Calu3 (cell line): Measurements from ENCODE around the gene P3H2. TPM values are rescaled to one million over a fixed set of nuclear protein-coding genes. Genes with fewer than 3 reads are reported as not detected.
A peak's percentile ranks its signal among the peaks of the same experiment; 100 is the strongest.

Experiments used
- BruUV-seq: library from RNA; stranded (reverse); fragments of 400-500 nt; replicated peaks from 2 replicates; lab custom pipeline; 2021; lab: Mats Ljungman, UMichigan
- CTCF ChIA-PET: fragments of 300-600 bp; sonication (Branson Sonifier 250); formaldehyde crosslinking; loops from one replicate; lab custom pipeline; 2022; ENCODE audit warnings: antibody characterized with exemption; lab: Charles Lee
- DNase-seq: peaks from one replicate; pipeline ENCODE4 v3.0.0; 2022
- H3K27ac Mint-ChIP-seq: one replicate; pipeline ENCODE4 v1.8.0; 2022; ENCODE audit warnings: mixed read lengths; ENCODE audit not compliant: unreplicated experiment
- H3K27me3 Mint-ChIP-seq: one replicate; pipeline ENCODE4 v1.8.0; 2022; ENCODE audit warnings: mixed read lengths; ENCODE audit not compliant: unreplicated experiment
- H3K36me3 Mint-ChIP-seq: one replicate; pipeline ENCODE4 v1.8.0; 2022; ENCODE audit warnings: mild to moderate bottlenecking, moderate library complexity, mixed read lengths; ENCODE audit not compliant: insufficient read depth, unreplicated experiment
- H3K4me1 Mint-ChIP-seq: one replicate; pipeline ENCODE4 v1.8.0; 2022; ENCODE audit warnings: mild to moderate bottlenecking, low read depth, mixed read lengths; ENCODE audit not compliant: unreplicated experiment
- H3K4me3 Mint-ChIP-seq: one replicate; pipeline ENCODE4 v1.8.0; 2022; ENCODE audit warnings: mild to moderate bottlenecking, low read depth, moderate library complexity, mixed read lengths; ENCODE audit not compliant: unreplicated experiment
- H3K9me3 Mint-ChIP-seq: one replicate; pipeline ENCODE4 v1.8.0; 2022; ENCODE audit warnings: low read depth, mixed read lengths; ENCODE audit not compliant: unreplicated experiment
- intact Hi-C: fragments of 100-400 bp; cut with micrococcal nuclease; formaldehyde crosslinking; loops from one replicate; pipeline ENCODE4 v1.10.0; 2022; ENCODE audit not compliant: unreplicated experiment
- total RNA-seq: library from RNA; stranded (reverse); gene quantifications from 2 replicates; pipeline ENCODE4 v1.2.3, GENCODE V29; 2022
- TF ChIP-seq, protein P1 (sequence below): fragments of 200-600 bp; IDR thresholded peaks from one replicate; pipeline ENCODE4 v1.8.0; 2022; ENCODE audit warnings: antibody characterized with exemption; ENCODE audit not compliant: unreplicated experiment

P3H2 gene
- total RNA-seq, 1 experiment from 2014 or later: 7.1 TPM

DNA sequence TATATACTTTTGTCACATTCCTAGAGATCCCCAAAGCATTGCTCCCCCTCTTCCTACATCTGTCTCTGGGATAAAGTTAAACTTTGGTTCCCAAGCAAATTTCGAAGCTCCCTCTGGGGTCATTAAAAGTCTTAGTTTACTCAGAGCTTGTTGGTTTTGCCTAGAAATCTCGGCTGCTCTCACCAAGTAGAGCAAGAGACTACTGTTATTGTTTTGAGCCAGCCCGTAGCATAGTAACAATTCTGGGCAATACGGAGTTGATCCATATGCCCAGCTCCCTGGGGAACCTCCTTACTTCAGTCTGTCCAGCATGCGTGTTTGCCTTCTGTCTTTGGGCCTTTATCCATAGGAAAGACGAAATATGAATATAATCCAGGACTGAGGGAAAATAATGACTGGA, 10.0 kb upstream of the P3H2 start:
- no TSS peak for BruUV-seq
- no peaks in the 10 kb centered on the region for H3K36me3 Mint-ChIP-seq
- intact Hi-C loops: no loop called here
- no peaks in the 10 kb centered on the region for H3K27me3 Mint-ChIP-seq
- peaks cover 28% of the 10 kb centered on the region for H3K4me1 Mint-ChIP-seq
- DNase-seq: no peak
- no peak overlapping the region for H3K4me3 Mint-ChIP-seq
- CTCF ChIA-PET: no interaction called here
- TF ChIP-seq, protein P1, sequence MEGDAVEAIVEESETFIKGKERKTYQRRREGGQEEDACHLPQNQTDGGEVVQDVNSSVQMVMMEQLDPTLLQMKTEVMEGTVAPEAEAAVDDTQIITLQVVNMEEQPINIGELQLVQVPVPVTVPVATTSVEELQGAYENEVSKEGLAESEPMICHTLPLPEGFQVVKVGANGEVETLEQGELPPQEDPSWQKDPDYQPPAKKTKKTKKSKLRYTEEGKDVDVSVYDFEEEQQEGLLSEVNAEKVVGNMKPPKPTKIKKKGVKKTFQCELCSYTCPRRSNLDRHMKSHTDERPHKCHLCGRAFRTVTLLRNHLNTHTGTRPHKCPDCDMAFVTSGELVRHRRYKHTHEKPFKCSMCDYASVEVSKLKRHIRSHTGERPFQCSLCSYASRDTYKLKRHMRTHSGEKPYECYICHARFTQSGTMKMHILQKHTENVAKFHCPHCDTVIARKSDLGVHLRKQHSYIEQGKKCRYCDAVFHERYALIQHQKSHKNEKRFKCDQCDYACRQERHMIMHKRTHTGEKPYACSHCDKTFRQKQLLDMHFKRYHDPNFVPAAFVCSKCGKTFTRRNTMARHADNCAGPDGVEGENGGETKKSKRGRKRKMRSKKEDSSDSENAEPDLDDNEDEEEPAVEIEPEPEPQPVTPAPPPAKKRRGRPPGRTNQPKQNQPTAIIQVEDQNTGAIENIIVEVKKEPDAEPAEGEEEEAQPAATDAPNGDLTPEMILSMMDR: no peak
- peak overlapping the region; percentile 22 for H3K27ac Mint-ChIP-seq
- H3K9me3 Mint-ChIP-seq: no peaks in the 10 kb centered on the region

- no peak overlapping the region for H3K27ac Mint-ChIP-seq
- no peaks in the 10 kb centered on the region for H3K27me3 Mint-ChIP-seq
- CTCF ChIA-PET: interaction anchor here (0.6 kb wide), 1 partner anchor 861 kb away, joined by 4 read pairs; no protein-coding TSS in a partner anchor
- H3K36me3 Mint-ChIP-seq: no peaks in the 10 kb centered on the region
- H3K4me1 Mint-ChIP-seq: peaks cover 35% of the 10 kb centered on the region
- no peak for DNase-seq
- intact Hi-C loops: no loop called here
- no peak overlapping the region for H3K4me3 Mint-ChIP-seq
- no TSS peak for BruUV-seq
- no peaks in the 10 kb centered on the region for H3K9me3 Mint-ChIP-seq
- TF ChIP-seq, protein P1: no peak
Observed at GRCh38 chr3:190130037-190130436, 9.3 kb upstream of the P3H2 start.

- Mint-ChIP-seq H3K27ac (no peak overlapping the region), H3K36me3 (peaks cover 6% of the 10 kb centered on the region), H3K4me3 (no peak overlapping the region), H3K9me3 (no peaks in the 10 kb centered on the region), H3K4me1 (peaks cover 57% of the 10 kb centered on the region), H3K27me3 (no peaks in the 10 kb centered on the region)
- TF ChIP-seq, protein P1: no peak
- CTCF ChIA-PET: interaction anchor here (0.6 to 1.0 kb wide), 3 partner anchors 8 to 315 kb away, joined by 3 to 5 read pairs (median 4); no protein-coding TSS in a partner anchor
- intact Hi-C loops: loop anchor here (10.0 kb wide), 1 partner anchor 187 kb away; no protein-coding TSS in a partner anchor
- BruUV-seq: no TSS peak
- DNase-seq: no peak
Observed at GRCh38 chr3:190127797-190128196, 7.1 kb upstream of the P3H2 start.

DNA sequence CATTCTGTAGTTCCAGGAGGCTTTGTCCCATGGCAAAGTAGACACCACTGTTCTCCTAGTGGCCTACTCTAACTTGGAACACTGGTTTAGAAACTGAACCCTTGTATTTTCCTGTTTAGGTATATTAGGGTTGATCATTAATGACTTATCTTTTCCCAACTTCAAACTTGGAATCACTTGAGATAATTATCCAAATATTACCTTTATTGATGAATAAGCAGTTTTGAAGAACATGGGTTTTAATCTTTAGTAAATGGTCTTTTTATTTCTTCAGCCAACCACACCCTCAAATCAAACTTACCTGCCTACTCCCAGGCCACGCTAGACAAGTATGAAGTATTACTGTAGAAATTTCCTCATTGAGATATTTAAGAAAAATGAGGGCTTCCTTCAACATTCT, 6.5 kb upstream of the P3H2 start:
- no TSS peak for BruUV-seq
- CTCF ChIA-PET: interaction anchor here (1.0 kb wide), 1 partner anchor 14 kb away, joined by 3 read pairs; no protein-coding TSS in a partner anchor
- DNase-seq: no peak
- no peak overlapping the region for H3K27ac Mint-ChIP-seq
- H3K36me3 Mint-ChIP-seq: peaks cover 6% of the 10 kb centered on the region
- H3K4me3 Mint-ChIP-seq: no peak overlapping the region
- intact Hi-C loops: loop anchor here (10.0 kb wide), 1 partner anchor 188 kb away; no protein-coding TSS in a partner anchor
- H3K9me3 Mint-ChIP-seq: no peaks in the 10 kb centered on the region
- no peaks in the 10 kb centered on the region for H3K27me3 Mint-ChIP-seq
- TF ChIP-seq, protein P1: no peak
- H3K4me1 Mint-ChIP-seq: peaks cover 62% of the 10 kb centered on the region
